Erythroblast (primary cell): ENCODE measurements around the gene GMEB2.
A peak's percentile ranks its signal among the peaks of the same experiment; 100 is the strongest.
"Not testable (repeated sequence)": the region's sequence is repeated elsewhere in the genome, so short reads cannot be mapped to it uniquely, and the experiment has no call there.

Experiments
- DNase-seq, 2 experiments: peaks; one replicate each; lab custom pipeline; 2025; lab: John Stamatoyannopoulos, UW
- GATA1 ChIP-seq: IDR thresholded peaks from 2 replicates; pipeline ENCODE4 v1.6.1; 2011; ENCODE audit warnings: low read depth, mild to moderate bottlenecking, control low read depth, low read length, moderate library complexity
- POLR2A ChIP-seq: IDR thresholded peaks from 2 replicates; pipeline ENCODE4 v1.6.1; 2011; ENCODE audit warnings: mild to moderate bottlenecking, low read length

The GMEB2 gene

GRCh38 chr20:63652192-63652980 lies 25.5 kb upstream of the GMEB2 start:
- TF ChIP-seq POLR2A: no peak
- no peak for TF ChIP-seq GATA1
- peak in 1 of 2 experiments; percentile 20 for DNase-seq

- TF ChIP-seq GATA1: no peak
- no peak for TF ChIP-seq POLR2A
- no peak for DNase-seq
Observed at GRCh38 chr20:63651942-63652191, 25.0 kb upstream of the GMEB2 start.

- DNase-seq: not testable (repeated sequence)
Observed at GRCh38 chr20:63650486-63650885, 23.6 kb upstream of the GMEB2 start.

GRCh38 chr20:63648895-63649589 lies 22.1 kb upstream of the GMEB2 start:
- DNase-seq: no peak
- TF ChIP-seq GATA1 (no peak), POLR2A (no peak)

GRCh38 chr20:63648190-63648589 lies 21.3 kb upstream of the GMEB2 start:
- peak; percentile 54 to 73 for DNase-seq
- no peak for TF ChIP-seq POLR2A
- no peak for TF ChIP-seq GATA1

GRCh38 chr20:63645218-63645617 lies 18.3 kb upstream of the GMEB2 start:
- no peak for DNase-seq
- no peak for TF ChIP-seq GATA1
- TF ChIP-seq POLR2A: no peak

- DNase-seq: no peak
- TF ChIP-seq GATA1 (no peak), POLR2A (no peak)
Observed at GRCh38 chr20:63643946-63644345, 17.0 kb upstream of the GMEB2 start.

- DNase-seq: no peak
- no peak for TF ChIP-seq GATA1
- TF ChIP-seq POLR2A: no peak
Observed at GRCh38 chr20:63643499-63643898, 16.6 kb upstream of the GMEB2 start.

- no peak for TF ChIP-seq GATA1
- no peak for TF ChIP-seq POLR2A
- no peak for DNase-seq
Observed at GRCh38 chr20:63642527-63643247, 15.8 kb upstream of the GMEB2 start.

GRCh38 chr20:63641792-63642523 lies 15.1 kb upstream of the GMEB2 start:
- DNase-seq: peak; percentile 87 to 94
- TF ChIP-seq GATA1 (no peak), POLR2A (no peak)

GRCh38 chr20:63641146-63641791 lies 14.4 kb upstream of the GMEB2 start:
- DNase-seq: peak in 1 of 2 experiments; percentile 57
- TF ChIP-seq GATA1: no peak
- no peak for TF ChIP-seq POLR2A

- not testable (repeated sequence) for DNase-seq
Observed at GRCh38 chr20:63640686-63641085, 13.8 kb upstream of the GMEB2 start.

- no peak for DNase-seq
- TF ChIP-seq POLR2A: no peak
- TF ChIP-seq GATA1: no peak
Observed at GRCh38 chr20:63640086-63640485, 13.2 kb upstream of the GMEB2 start.
